HepG2 (cell line): ENCODE results near the gene EDC3. TPM values are rescaled to one million over a fixed set of nuclear protein-coding genes. Genes with fewer than 3 reads are reported as not detected.

Experiments used
- ATAC-seq: fragments of 200-7000 bp; cut with Tn5 transposase; 3 replicates; pipeline ENCODE4 v1.9.1; 2020; ENCODE audit warnings: mild to moderate bottlenecking, moderate library complexity
- BruUV-seq: library from RNA; stranded (reverse); fragments of 400-500 nt; replicated peaks from 2 replicates; lab custom pipeline; 2021; lab: Mats Ljungman, UMichigan
- CTCF ChIA-PET: fragments of 300-600 bp; formaldehyde crosslinking; extraction: SDS; loops from one replicate; lab custom pipeline; 2021; ENCODE audit warnings: low total read pairs, inconsistent platforms, low intra/inter-chr PET ratio; lab: Yijun Ruan, JAX
- POLR2A ChIA-PET: fragments of 350-600 bp; sonication (Branson Sonifier 250); formaldehyde crosslinking; loops from one replicate; lab custom pipeline; 2020; ENCODE audit warnings: antibody characterized with exemption, inconsistent platforms; lab: Yijun Ruan, JAX
- DNase-seq: peaks from one replicate; pipeline ENCODE4 v3.0.0-alpha.2; 2015; ENCODE audit warnings: low spot score
- FAIRE-seq: peaks from 3 replicates; lab custom pipeline; 2011; peaks lifted over from hg19 to GRCh38; lab: Jason Lieb, UNC
- H2AFZ ChIP-seq: one replicate; pipeline ENCODE4 v1.6.1; 2011; ENCODE audit warnings: low read length, inconsistent platforms
- H3K27ac ChIP-seq: fragments of 300-600 bp; 3 replicates; pipeline ENCODE4 v1.8.0; 2011; ENCODE audit warnings: mixed run types, mild to moderate bottlenecking, mixed read lengths, low read length, inconsistent platforms; ENCODE audit not compliant: insufficient read depth; ENCODE audit errors: extremely low read length
- H3K27me3 ChIP-seq, 2 experiments: fragments of 200-600 bp in 1 of 2; 2 replicates in 1 of 2; 3 replicates in 1 of 2; pipeline versions ENCODE4 v1.6.0 to v1.8.0; 2011; ENCODE audit warnings: low read length in 2 of 2, mild to moderate bottlenecking in 2 of 2, moderate library complexity in 2 of 2, inconsistent platforms in 1 of 2; ENCODE audit not compliant: insufficient read depth in 2 of 2, control insufficient read depth in 1 of 2
- H3K36me3 ChIP-seq, 2 experiments: fragments of 200-600 bp in 1 of 2; replicated peaks in 1 of 2; 2 replicates in 1 of 2; 3 replicates in 1 of 2; pipeline versions ENCODE4 v1.5.1 to v1.8.0; 2011; ENCODE audit warnings: low read length in 2 of 2, inconsistent platforms in 1 of 2; ENCODE audit not compliant: insufficient read depth in 2 of 2, control insufficient read depth in 1 of 2
- H3K4me1 ChIP-seq: 2 replicates; pipeline ENCODE4 v1.5.1; 2012; ENCODE audit warnings: low read length, inconsistent platforms; ENCODE audit not compliant: insufficient read depth
- H3K4me2 ChIP-seq: 2 replicates; pipeline ENCODE4 v1.6.0; 2011; ENCODE audit warnings: low read depth, low read length, inconsistent platforms
- H3K4me3 ChIP-seq, 3 experiments: fragments of 200-600 bp in 1 of 3; sonication (generic), shearing (Covaris generic) in 1 of 3; replicated peaks in 1 of 3; 2 replicates each; pipeline ENCODE4 v1.5.1; 2011 to 2016; ENCODE audit warnings: low read length in 3 of 3, inconsistent platforms in 2 of 3, low read depth in 2 of 3, mild to moderate bottlenecking in 2 of 3, control low read depth in 1 of 3, mixed read lengths in 1 of 3; ENCODE audit not compliant: insufficient read depth in 1 of 3
- H3K79me2 ChIP-seq: one replicate; pipeline ENCODE4 v1.6.1; 2011; ENCODE audit warnings: low read length, inconsistent platforms; ENCODE audit not compliant: insufficient read depth
- H3K9ac ChIP-seq: 2 replicates; pipeline ENCODE4 v1.6.0; 2011; ENCODE audit warnings: mild to moderate bottlenecking, low read depth, low read length, inconsistent platforms; ENCODE audit not compliant: insufficient read depth
- H3K9me3 ChIP-seq: 2 replicates; pipeline ENCODE4 v1.5.1; 2012; ENCODE audit warnings: mild to moderate bottlenecking, low read length
- H4K20me1 ChIP-seq: 2 replicates; pipeline ENCODE4 v1.6.0; 2011; ENCODE audit warnings: inconsistent platforms, mild to moderate bottlenecking, low read length, moderate library complexity; ENCODE audit not compliant: insufficient read depth
- PRDM15 ChIP-seq: sonication (generic); formaldehyde crosslinking; IDR thresholded peaks from 2 replicates; pipeline ENCODE4 v1.4.0; 2020; ENCODE audit warnings: missing genetic modification reagents
- RCOR2 ChIP-seq: IDR thresholded peaks from 2 replicates; pipeline ENCODE4 v1.6.1; 2016; ENCODE audit warnings: missing biosample characterization, missing genetic modification reagents
- SNRNP70 ChIP-seq: fragments of 200-400 bp; formaldehyde crosslinking; IDR thresholded peaks from 2 replicates; pipeline ENCODE4 v1.6.1; 2017; ENCODE audit warnings: mild to moderate bottlenecking, low read depth, low read length, moderate library complexity
- TEF ChIP-seq: sonication (generic); formaldehyde crosslinking; IDR thresholded peaks from 2 replicates; pipeline ENCODE4 v1.5.0; 2020; ENCODE audit warnings: missing genetic modification reagents
- TP53 ChIP-seq: sonication (generic); formaldehyde crosslinking; conservative IDR thresholded peaks from 2 replicates; pipeline ENCODE4 v1.4.0; 2020; ENCODE audit warnings: missing genetic modification reagents
- ZEB1 ChIP-seq: IDR thresholded peaks from 2 replicates; pipeline ENCODE4 v1.6.1; 2012; ENCODE audit warnings: mild to moderate bottlenecking, low read depth, inconsistent platforms; ENCODE audit not compliant: insufficient replicate concordance
- ZNF335 ChIP-seq: sonication (generic); formaldehyde crosslinking; IDR thresholded peaks from 2 replicates; pipeline ENCODE4 v1.4.0; 2020; ENCODE audit warnings: missing genetic modification reagents
- ZNF33B ChIP-seq: sonication (generic); formaldehyde crosslinking; IDR thresholded peaks from 2 replicates; pipeline ENCODE4 v1.5.1; 2020; ENCODE audit warnings: mild to moderate bottlenecking, missing genetic modification reagents
- ZNF691 ChIP-seq: sonication (generic); formaldehyde crosslinking; IDR thresholded peaks from 2 replicates; pipeline ENCODE4 v1.4.0; 2020; ENCODE audit warnings: missing genetic modification reagents, low read depth, mild to moderate bottlenecking, borderline replicate concordance
- ZNF768 ChIP-seq: sonication (generic); formaldehyde crosslinking; IDR thresholded peaks from 2 replicates; pipeline ENCODE4 v1.4.0; 2020; ENCODE audit warnings: missing genetic modification reagents
- WGBS: methylation state at CpG from one replicate; pipeline ENCODE4 v1.1.6; 2017; ENCODE audit warnings: low lambda C conversion rate; 5-methylcytosine and 5-hydroxymethylcytosine counted together
- in situ Hi-C: cut with HindIII; loops from 2 replicates; pipeline ENCODE4 v1.10.0; 2017; ENCODE audit warnings: low pct_unique_long_range_greater_than_20kb; ENCODE audit not compliant: extremely low pct_ligation_motif_present
- intact Hi-C: fragments of 100-400 bp; cut with micrococcal nuclease; formaldehyde crosslinking; loops from one replicate; pipeline ENCODE4 v1.10.0; 2022; ENCODE audit not compliant: unreplicated experiment
- polyA plus RNA-seq, 8 experiments: library from polyadenylated mRNA; depleted of rRNA in 3 of 8; stranded (reverse) in 7 of 8; unstranded in 1 of 8; fragments of >200 nt; fragmentation: Illumina TruSeq in 4 of 8; extraction: Trizol in 4 of 8; gene quantifications; 2 replicates each; pipeline versions ENCODE4 v1.2.1 to v1.2.3, GENCODE V29; 2011 to 2016; ENCODE audit warnings: low read depth in 4 of 8, missing spikeins in 1 of 8, mixed read lengths in 1 of 8; ENCODE audit not compliant: insufficient read depth in 1 of 8
- total RNA-seq, 5 experiments: library from RNA; depleted of rRNA; stranded (reverse); fragments of >200 nt; fragmentation: Illumina TruSeq; extraction: Trizol; gene quantifications; 2 replicates each; pipeline ENCODE4 v1.2.3, GENCODE V29; 2016; ENCODE audit warnings: low read depth in 1 of 5

Gene EDC3
- total and polyA plus RNA-seq, 2 of the 13 experiments (the other 11 are each of a cell fraction or from before 2014, with no cell fraction given), result 17.4 to 32.0 TPM

- H3K4me2 ChIP-seq, result no peak overlapping the region
- H3K36me3 ChIP-seq, result no peaks in the 10 kb centered on the region
- BruUV-seq, result no TSS peak
- peaks cover 32% of the 10 kb centered on the region for H3K4me1 ChIP-seq
- H2AFZ ChIP-seq, result no peak overlapping the region
- no peak for FAIRE-seq
- ChIA-PET POLR2A (interaction anchor here (0.6 kb wide), 1 partner anchor 65 kb away, joined by 3 read pairs; the partner anchor contains the start of gene ARID3B), CTCF (no interaction called here)
- H3K27me3 ChIP-seq, result peaks cover 11 to 37% of the 10 kb centered on the region in 2 experiments
- WGBS, result 25% methylated on average over 1 of the region's 1 CpG
- no peaks in the 10 kb centered on the region for H4K20me1 ChIP-seq
- no peak for DNase-seq
- TF ChIP-seq ZNF691 (CRISPR knock-in tag), result no peak
- no peak for TF ChIP-seq TP53 (CRISPR knock-in tag)
- TF ChIP-seq SNRNP70, result no peak
- no peak for TF ChIP-seq TEF (CRISPR knock-in tag)
- TF ChIP-seq ZNF768 (CRISPR knock-in tag), result peak; percentile 78; the same call in 1 of the 2 replicates
- no peak for ATAC-seq
- intact Hi-C loops (no loop called here), in situ Hi-C loops (no loop called here)
- H3K9ac ChIP-seq, result no peak overlapping the region
- no peaks in the 10 kb centered on the region for H3K9me3 ChIP-seq
- H3K4me3 ChIP-seq, result no peak overlapping the region
- no peak overlapping the region for H3K27ac ChIP-seq
- no peaks in the 10 kb centered on the region for H3K79me2 ChIP-seq
Observed at GRCh38 chr15:74605795-74606150, 90.1 kb downstream of the EDC3 start.

GRCh38 chr15:74604983-74605794 is 90.6 kb downstream of the EDC3 start:
- no peak overlapping the region for H2AFZ ChIP-seq
- H3K4me2 ChIP-seq, result no peak overlapping the region
- FAIRE-seq (peak; percentile 40), DNase-seq (peak; percentile 22), ATAC-seq (peak; percentile 12; the same call in 1 of the 3 replicates)
- no peak overlapping the region for H3K4me3 ChIP-seq
- intact Hi-C loops (no loop called here), in situ Hi-C loops (no loop called here)
- H3K27ac ChIP-seq, result no peak overlapping the region
- under 1% methylated on average over 7 of the region's 12 CpGs for WGBS
- no peaks in the 10 kb centered on the region for H4K20me1 ChIP-seq
- H3K79me2 ChIP-seq, result no peaks in the 10 kb centered on the region
- H3K36me3 ChIP-seq, result no peaks in the 10 kb centered on the region
- H3K27me3 ChIP-seq, result peaks cover 11 to 31% of the 10 kb centered on the region in 2 experiments
- ChIA-PET POLR2A (no interaction called here), CTCF (no interaction called here)
- H3K4me1 ChIP-seq, result peaks cover 32% of the 10 kb centered on the region
- no peak overlapping the region for H3K9ac ChIP-seq
- BruUV-seq, result no TSS peak
- no peaks in the 10 kb centered on the region for H3K9me3 ChIP-seq
- TF ChIP-seq ZNF335 (CRISPR knock-in tag) (no peak), ZNF33B (no peak), PRDM15 (no peak), ZEB1 (no peak), RCOR2 (CRISPR knock-in tag) (no peak)
